ENCODE measurements around the gene SCUBE1.

The SCUBE1 gene

DNA sequence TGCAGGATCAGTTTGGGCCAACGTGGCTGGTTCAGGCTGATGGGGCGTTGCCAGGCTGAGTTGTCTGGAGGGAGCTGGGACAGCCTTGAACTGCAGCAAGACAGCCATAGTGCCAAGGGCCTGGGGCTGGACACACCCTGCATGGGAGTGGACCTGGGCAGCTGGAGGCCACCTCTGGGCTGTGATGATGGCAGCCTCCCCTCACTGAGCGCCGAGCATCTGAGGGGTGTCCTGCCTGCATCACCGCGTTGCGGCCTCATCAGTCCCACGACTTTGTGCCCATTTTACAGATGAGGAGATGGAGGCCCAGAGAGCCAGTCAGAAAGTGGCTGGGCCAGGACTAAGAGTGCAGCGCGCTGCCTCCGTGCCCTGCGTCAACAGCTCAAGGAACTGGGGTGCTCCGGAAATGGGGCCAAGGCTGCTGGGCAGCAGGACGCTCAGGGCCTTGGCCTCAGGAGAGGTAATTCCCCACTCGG, 192.4 kb downstream of the SCUBE1 start:
- DNase-seq: no peak

GRCh38 chr22:43148581-43148980, 194.6 kb downstream of the SCUBE1 start:
- DNase-seq: no peak

DNA sequence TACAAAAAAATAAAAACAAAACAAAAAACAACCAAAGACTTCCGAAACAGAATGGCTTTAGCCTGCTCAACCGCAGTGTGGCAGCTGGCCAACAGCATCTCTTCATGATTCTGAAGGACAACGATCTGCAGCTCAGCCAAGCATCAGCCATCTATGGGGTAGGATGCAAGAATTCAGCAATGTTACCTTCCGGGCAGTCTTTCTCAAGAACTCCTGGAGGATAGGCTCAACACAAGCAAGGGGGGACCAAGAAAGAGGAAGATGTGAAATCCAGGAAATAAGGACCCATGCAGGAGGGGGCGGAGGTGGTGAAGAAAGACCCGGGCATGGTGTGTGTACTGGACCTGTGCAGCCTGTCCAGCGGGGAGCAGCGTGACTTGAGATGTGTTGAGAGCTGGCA, 195.4 kb downstream of the SCUBE1 start:
- DNase-seq: no peak
